Epithelial cell of proximal tubule (primary cell): ENCODE data around the gene PCK1. TPM values are rescaled to one million over a fixed set of nuclear protein-coding genes. Genes with fewer than 3 reads are reported as not detected.

Source experiments
- DNase-seq: peaks from one replicate; pipeline ENCODE4 v3.0.0-alpha.2; 2011; ENCODE audit warnings: low read depth
- H3K4me3 ChIP-seq: 2 replicates; pipeline ENCODE4 v1.5.1; 2011; ENCODE audit warnings: low read depth, mild to moderate bottlenecking, low read length
- CTCF ChIP-seq: conservative IDR thresholded peaks from 2 replicates; pipeline ENCODE4 v1.5.1; 2012; ENCODE audit warnings: low read depth, mild to moderate bottlenecking, low read length
- total RNA-seq: library from RNA; depleted of rRNA; stranded (reverse); fragments of >200 nt; gene quantifications from 2 replicates; pipeline ENCODE4 v1.2.3, GENCODE V29; 2015

The PCK1 gene
- total RNA-seq, 1 donor from 2014 or later, result not detected

- no peak for TF ChIP-seq CTCF
- no peak overlapping the region for H3K4me3 ChIP-seq
- no peak for DNase-seq
These were observed 6.7 kb downstream of the PCK1 start for GRCh38 chr20:57567471-57568079.

DNA sequence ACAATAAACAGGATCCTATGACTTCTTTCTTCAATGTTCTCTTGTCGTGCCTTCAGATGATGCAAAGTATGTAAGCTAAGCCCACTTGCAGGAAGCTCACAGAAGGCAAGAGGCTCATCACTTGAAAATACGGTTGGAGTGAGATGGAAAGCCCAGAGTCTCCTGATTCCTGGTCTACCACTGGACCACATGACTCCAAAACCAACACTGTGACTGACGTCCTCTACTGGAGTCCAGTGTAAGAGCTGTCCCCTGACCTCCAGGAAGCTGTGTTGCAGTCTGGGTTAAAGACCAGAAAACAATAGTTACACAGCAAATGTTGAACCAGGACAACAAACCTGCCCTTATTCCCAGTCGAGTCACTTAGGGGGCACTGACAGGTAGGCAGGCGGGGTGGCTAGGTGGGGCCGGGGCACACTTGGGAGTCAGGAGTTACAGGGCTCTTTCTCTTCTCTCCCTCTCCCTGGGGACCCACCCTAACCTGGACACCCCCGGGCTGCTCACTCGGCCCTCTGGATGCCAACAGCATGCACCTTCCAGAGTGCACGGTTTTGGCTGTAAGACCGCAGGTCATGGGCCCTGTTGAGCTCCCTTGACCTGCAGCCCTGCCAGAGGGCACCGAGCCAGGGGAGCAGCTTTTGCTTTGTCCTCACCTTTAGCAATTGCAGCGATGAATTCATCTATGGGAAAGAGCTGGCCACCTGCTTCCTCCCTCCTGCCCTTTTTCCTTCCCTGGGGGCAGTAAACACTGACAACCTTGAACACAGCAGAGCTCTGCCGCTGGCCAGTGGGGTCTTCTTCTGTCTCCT lies 7.4 kb downstream of the PCK1 start:
- H3K4me3 ChIP-seq, result no peak overlapping the region
- no peak for TF ChIP-seq CTCF
- DNase-seq, result no peak

- TF ChIP-seq CTCF, result no peak
- no peak for DNase-seq
- no peak overlapping the region for H3K4me3 ChIP-seq
These were observed 8.1 kb downstream of the PCK1 start for GRCh38 chr20:57568960-57569359.

GRCh38 chr20:57570145-57570850 lies 9.4 kb downstream of the PCK1 start:
- no peak for TF ChIP-seq CTCF
- no peak for DNase-seq
- H3K4me3 ChIP-seq, result no peak overlapping the region

DNA sequence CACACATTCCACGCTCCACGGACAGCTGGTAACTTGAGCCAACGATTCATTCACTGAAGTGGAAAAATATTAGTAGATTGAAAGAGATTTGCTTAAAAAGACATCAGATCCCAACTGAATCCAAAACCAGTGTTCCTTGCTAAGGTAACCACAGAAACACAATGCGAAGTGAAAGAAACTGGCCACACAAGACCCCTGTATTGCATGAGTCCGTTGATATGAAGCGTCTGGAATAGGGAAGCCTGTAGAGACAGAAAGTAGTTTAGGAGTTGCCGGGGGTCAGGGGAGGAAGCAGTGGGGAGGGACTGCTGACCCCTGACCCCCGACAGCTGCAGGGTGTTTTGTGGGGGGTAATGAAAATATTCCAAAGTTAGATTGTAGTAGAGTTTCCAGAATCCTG lies 10.0 kb downstream of the PCK1 start:
- TF ChIP-seq CTCF, result no peak
- DNase-seq, result no peak
- H3K4me3 ChIP-seq, result no peak overlapping the region

GRCh38 chr20:57571782-57572416 lies 11.0 kb downstream of the PCK1 start:
- no peak for TF ChIP-seq CTCF
- DNase-seq, result no peak
- H3K4me3 ChIP-seq, result no peak overlapping the region
